Smooth muscle cell (in vitro differentiated cells): Measurements from ENCODE around the gene PRKCB. TPM values are rescaled to one million over a fixed set of nuclear protein-coding genes. Genes with fewer than 3 reads are reported as not detected.
A peak's percentile ranks its signal among the peaks of the same experiment; 100 is the strongest.

Source experiments
- DNase-seq: peaks from one replicate; lab custom pipeline; 2025; ENCODE audit not compliant: unreplicated experiment; lab: John Stamatoyannopoulos, UW
- H2AFZ ChIP-seq: fragments of 200-600 bp; sonication (generic); 2 replicates; pipeline ENCODE4 v1.6.0; 2016; ENCODE audit warnings: antibody characterized with exemption, low read depth, mild to moderate bottlenecking
- H3F3A ChIP-seq: fragments of 200-600 bp; sonication (generic); 2 replicates; pipeline ENCODE4 v1.6.0; 2017; ENCODE audit warnings: antibody characterized with exemption, low read depth
- H3K27ac ChIP-seq: fragments of 200-600 bp; sonication (generic); 2 replicates; pipeline ENCODE4 v1.5.1; 2016; ENCODE audit warnings: low read depth, mild to moderate bottlenecking
- H3K27me3 ChIP-seq: fragments of 200-600 bp; sonication (generic); 2 replicates; pipeline ENCODE4 v1.6.1; 2016; ENCODE audit warnings: low read depth, mild to moderate bottlenecking
- H3K36me3 ChIP-seq: fragments of 200-600 bp; sonication (generic); 2 replicates; pipeline ENCODE4 v1.5.1; 2016; ENCODE audit warnings: low read depth
- H3K4me1 ChIP-seq: fragments of 200-600 bp; sonication (generic); 2 replicates; pipeline ENCODE4 v1.5.1; 2016; ENCODE audit warnings: low read depth
- H3K4me2 ChIP-seq: fragments of 200-600 bp; sonication (generic); 2 replicates; pipeline ENCODE4 v1.6.0; 2016; ENCODE audit warnings: mild to moderate bottlenecking
- H3K4me3 ChIP-seq: fragments of 200-600 bp; sonication (generic); 2 replicates; pipeline ENCODE4 v1.5.1; 2016; ENCODE audit warnings: mild to moderate bottlenecking
- H3K79me2 ChIP-seq: fragments of 200-600 bp; sonication (generic); 2 replicates; pipeline ENCODE4 v1.6.0; 2016; ENCODE audit warnings: low read depth, mild to moderate bottlenecking
- H3K9ac ChIP-seq: fragments of 200-600 bp; sonication (generic); 2 replicates; pipeline ENCODE4 v1.6.0; 2016; ENCODE audit warnings: low read depth
- H3K9me3 ChIP-seq: fragments of 200-600 bp; sonication (generic); replicated peaks from 2 replicates; pipeline ENCODE4 v1.5.1; 2016; ENCODE audit warnings: low read depth
- H4K20me1 ChIP-seq: fragments of 200-600 bp; sonication (generic); 2 replicates; pipeline ENCODE4 v1.6.0; 2016; ENCODE audit warnings: low read depth
- WGBS: methylation state at CpG from one replicate; pipeline ENCODE4 v1.1.7; 2016; ENCODE audit warnings: low lambda C conversion rate; 5-methylcytosine and 5-hydroxymethylcytosine counted together
- polyA plus RNA-seq: library from polyadenylated mRNA; unstranded; fragments of >200 nt; fragmentation: Nextera tagmentation; extraction: Ambion mirVana; gene quantifications from 2 replicates; pipeline ENCODE4 v1.2.1, GENCODE V29; 2016
- total RNA-seq: library from RNA; depleted of rRNA; stranded (reverse); fragments of >200 nt; gene quantifications from 2 replicates; pipeline ENCODE4 v1.2.3, GENCODE V29; 2014
- TF ChIP-seq, protein P1 (sequence below): fragments of 200-600 bp; sonication (generic); IDR thresholded peaks from 2 replicates; pipeline ENCODE4 v1.5.1; 2017; ENCODE audit warnings: borderline replicate concordance, mild to moderate bottlenecking, antibody characterized with exemption; ENCODE audit not compliant: insufficient read depth, poor library complexity, severe bottlenecking

PRKCB gene
- total and polyA plus RNA-seq, 2 experiments from 2014 or later = 0.36 TPM; not detected in 1

GRCh38 chr16:24009955-24010354 lies 174.2 kb downstream of the PRKCB start:
- Histone ChIP-seq H3K79me2 (no peaks in the 10 kb centered on the region), H3K4me3 (no peak overlapping the region), H3K36me3 (no peaks in the 10 kb centered on the region), H4K20me1 (no peaks in the 10 kb centered on the region), H3K4me1 (no peaks in the 10 kb centered on the region), H3K27ac (no peak overlapping the region), H3F3A (no peaks in the 10 kb centered on the region), H3K27me3 (peaks cover 13% of the 10 kb centered on the region), H3K9ac (no peak overlapping the region), H3K4me2 (no peak overlapping the region), H2AFZ (no peak overlapping the region), H3K9me3 (no peaks in the 10 kb centered on the region)
- 82% methylated on average over 3 of the region's 3 CpGs for WGBS
- TF ChIP-seq, protein P1, sequence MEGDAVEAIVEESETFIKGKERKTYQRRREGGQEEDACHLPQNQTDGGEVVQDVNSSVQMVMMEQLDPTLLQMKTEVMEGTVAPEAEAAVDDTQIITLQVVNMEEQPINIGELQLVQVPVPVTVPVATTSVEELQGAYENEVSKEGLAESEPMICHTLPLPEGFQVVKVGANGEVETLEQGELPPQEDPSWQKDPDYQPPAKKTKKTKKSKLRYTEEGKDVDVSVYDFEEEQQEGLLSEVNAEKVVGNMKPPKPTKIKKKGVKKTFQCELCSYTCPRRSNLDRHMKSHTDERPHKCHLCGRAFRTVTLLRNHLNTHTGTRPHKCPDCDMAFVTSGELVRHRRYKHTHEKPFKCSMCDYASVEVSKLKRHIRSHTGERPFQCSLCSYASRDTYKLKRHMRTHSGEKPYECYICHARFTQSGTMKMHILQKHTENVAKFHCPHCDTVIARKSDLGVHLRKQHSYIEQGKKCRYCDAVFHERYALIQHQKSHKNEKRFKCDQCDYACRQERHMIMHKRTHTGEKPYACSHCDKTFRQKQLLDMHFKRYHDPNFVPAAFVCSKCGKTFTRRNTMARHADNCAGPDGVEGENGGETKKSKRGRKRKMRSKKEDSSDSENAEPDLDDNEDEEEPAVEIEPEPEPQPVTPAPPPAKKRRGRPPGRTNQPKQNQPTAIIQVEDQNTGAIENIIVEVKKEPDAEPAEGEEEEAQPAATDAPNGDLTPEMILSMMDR = no peak
- no peak for DNase-seq

DNA sequence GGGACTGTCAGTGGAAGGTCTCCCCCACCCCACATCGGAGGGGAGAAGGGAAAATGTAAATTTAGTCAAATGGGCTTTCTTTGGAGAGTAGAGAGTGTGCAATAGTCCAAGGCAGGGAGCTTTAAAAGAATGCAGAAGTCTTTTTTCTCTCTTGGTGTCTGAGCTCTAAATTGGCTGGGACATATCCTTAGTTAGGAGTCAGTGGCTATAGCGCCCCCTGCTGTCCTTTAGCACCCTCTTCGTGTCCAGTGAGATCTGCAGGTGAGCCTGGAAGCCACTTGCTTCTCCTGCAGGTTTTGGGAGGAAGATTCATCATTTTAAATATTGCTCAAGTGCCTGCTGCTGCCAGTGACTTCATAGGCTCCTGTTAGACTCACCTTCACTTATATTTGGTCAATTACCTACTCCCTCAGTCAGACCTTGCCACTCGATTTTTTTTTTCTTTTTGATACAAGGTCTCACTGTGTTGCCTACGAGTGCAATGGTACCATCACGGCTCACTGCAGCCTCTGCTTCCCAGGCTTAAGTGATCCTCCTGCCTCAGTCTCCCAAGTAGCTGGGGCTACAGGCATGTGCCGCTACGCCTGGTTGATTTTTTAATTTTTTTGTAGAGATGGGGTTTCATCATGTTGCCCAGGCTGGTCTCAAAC lies 174.8 kb downstream of the PRKCB start:
- no peak overlapping the region for H3K27ac ChIP-seq
- TF ChIP-seq, protein P1 = peak; percentile 73
- no peak overlapping the region for H3K9ac ChIP-seq
- no peaks in the 10 kb centered on the region for H3F3A ChIP-seq
- no peak overlapping the region for H3K4me3 ChIP-seq
- no peaks in the 10 kb centered on the region for H4K20me1 ChIP-seq
- no peaks in the 10 kb centered on the region for H3K9me3 ChIP-seq
- H2AFZ ChIP-seq = no peak overlapping the region
- H3K4me1 ChIP-seq = no peaks in the 10 kb centered on the region
- no peak overlapping the region for H3K4me2 ChIP-seq
- peaks cover 16% of the 10 kb centered on the region for H3K27me3 ChIP-seq
- 49% methylated on average over 8 of the region's 8 CpGs for WGBS
- no peaks in the 10 kb centered on the region for H3K36me3 ChIP-seq
- DNase-seq = peak; percentile 9
- no peaks in the 10 kb centered on the region for H3K79me2 ChIP-seq

DNA sequence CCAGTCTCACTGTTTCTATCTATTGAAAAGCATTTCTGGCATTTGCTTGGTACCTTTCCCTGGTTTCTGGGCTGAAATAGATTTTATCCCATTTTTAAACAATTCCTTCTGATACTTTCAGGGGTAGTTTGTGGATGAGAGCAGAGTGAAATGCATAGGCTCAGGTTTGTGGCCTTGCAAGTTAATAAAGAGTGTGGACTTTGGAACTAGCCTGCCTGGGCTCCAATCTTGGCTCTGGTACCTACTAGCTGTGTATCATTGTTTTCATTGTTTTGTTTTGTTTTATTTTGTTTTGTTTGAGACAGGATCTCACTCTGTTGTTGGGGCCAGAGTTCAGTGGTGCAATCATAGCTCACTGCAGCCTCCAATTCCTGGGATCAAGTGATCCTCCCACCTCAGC lies 175.5 kb downstream of the PRKCB start:
- H3F3A ChIP-seq = no peaks in the 10 kb centered on the region
- no peaks in the 10 kb centered on the region for H3K36me3 ChIP-seq
- H3K9ac ChIP-seq = no peak overlapping the region
- peaks cover 18% of the 10 kb centered on the region for H3K27me3 ChIP-seq
- H2AFZ ChIP-seq = no peak overlapping the region
- H4K20me1 ChIP-seq = no peaks in the 10 kb centered on the region
- TF ChIP-seq, protein P1 = no peak
- no peak for DNase-seq
- H3K9me3 ChIP-seq = no peaks in the 10 kb centered on the region
- no peak overlapping the region for H3K27ac ChIP-seq
- no peaks in the 10 kb centered on the region for H3K79me2 ChIP-seq
- no peak overlapping the region for H3K4me3 ChIP-seq
- H3K4me1 ChIP-seq = no peaks in the 10 kb centered on the region
- no peak overlapping the region for H3K4me2 ChIP-seq

DNA sequence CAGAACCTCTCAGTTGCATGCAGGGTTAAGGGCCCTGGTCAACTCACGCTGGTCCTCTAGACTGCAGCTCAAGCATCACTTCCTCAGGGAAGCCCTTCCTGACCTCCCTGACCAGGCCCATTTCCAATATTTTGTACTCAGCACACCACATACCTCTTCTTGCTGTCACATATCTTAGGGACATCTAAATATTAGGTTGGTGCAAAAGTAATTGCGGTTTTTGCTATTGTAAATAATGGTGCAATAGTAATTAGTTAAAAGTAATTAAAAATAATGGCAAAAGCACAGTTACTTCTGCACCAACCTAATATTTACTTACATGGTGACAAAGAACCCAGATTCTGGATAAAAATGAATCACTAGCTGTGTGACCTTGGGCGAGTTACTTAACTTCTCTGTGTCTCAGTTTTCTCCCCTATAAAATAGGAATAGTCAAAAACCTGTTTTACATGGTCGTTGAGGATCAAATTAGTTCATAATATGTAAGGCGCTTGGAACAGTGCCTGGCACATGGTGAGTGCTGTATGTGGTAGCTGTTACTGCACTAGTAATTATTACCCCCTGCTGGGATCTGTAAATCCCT lies 177.4 kb downstream of the PRKCB start:
- H3K27me3 ChIP-seq = peaks cover 10% of the 10 kb centered on the region
- no peaks in the 10 kb centered on the region for H3K4me1 ChIP-seq
- no peaks in the 10 kb centered on the region for H4K20me1 ChIP-seq
- no peaks in the 10 kb centered on the region for H3K79me2 ChIP-seq
- H3K27ac ChIP-seq = no peak overlapping the region
- H3K4me2 ChIP-seq = no peak overlapping the region
- no peak for DNase-seq
- no peak overlapping the region for H3K4me3 ChIP-seq
- H3K9ac ChIP-seq = no peak overlapping the region
- WGBS = 89% methylated on average over 5 of the region's 5 CpGs
- H2AFZ ChIP-seq = no peak overlapping the region
- no peaks in the 10 kb centered on the region for H3K36me3 ChIP-seq
- TF ChIP-seq, protein P1 = no peak
- no peaks in the 10 kb centered on the region for H3F3A ChIP-seq
- no peaks in the 10 kb centered on the region for H3K9me3 ChIP-seq
